H4 (cell line): Measurements from ENCODE around the gene RDM1. TPM values are rescaled to one million over a fixed set of nuclear protein-coding genes. Genes with fewer than 3 reads are reported as not detected.
A peak's percentile ranks its signal among the peaks of the same experiment; 100 is the strongest.
"Not testable (repeated sequence)": the region's sequence is repeated elsewhere in the genome, so short reads cannot be mapped to it uniquely, and the experiment has no call there.

Experiments
- DNase-seq: peaks from one replicate; pipeline ENCODE4 v3.0.0-alpha.2; 2015; ENCODE audit warnings: low spot score
- total RNA-seq: library from RNA; depleted of rRNA; stranded (reverse); fragments of >200 nt; shearing (Covaris generic); gene quantifications from 2 replicates; pipeline ENCODE4 v1.2.3, GENCODE V29; 2014; rRNA removed

RDM1 gene, protein sequence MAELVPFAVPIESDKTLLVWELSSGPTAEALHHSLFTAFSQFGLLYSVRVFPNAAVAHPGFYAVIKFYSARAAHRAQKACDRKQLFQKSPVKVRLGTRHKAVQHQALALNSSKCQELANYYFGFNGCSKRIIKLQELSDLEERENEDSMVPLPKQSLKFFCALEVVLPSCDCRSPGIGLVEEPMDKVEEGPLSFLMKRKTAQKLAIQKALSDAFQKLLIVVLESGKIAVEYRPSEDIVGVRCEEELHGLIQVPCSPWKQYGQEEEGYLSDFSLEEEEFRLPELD
- 0.66 and 1.1 TPM in 2 replicates for total RNA-seq

DNA sequence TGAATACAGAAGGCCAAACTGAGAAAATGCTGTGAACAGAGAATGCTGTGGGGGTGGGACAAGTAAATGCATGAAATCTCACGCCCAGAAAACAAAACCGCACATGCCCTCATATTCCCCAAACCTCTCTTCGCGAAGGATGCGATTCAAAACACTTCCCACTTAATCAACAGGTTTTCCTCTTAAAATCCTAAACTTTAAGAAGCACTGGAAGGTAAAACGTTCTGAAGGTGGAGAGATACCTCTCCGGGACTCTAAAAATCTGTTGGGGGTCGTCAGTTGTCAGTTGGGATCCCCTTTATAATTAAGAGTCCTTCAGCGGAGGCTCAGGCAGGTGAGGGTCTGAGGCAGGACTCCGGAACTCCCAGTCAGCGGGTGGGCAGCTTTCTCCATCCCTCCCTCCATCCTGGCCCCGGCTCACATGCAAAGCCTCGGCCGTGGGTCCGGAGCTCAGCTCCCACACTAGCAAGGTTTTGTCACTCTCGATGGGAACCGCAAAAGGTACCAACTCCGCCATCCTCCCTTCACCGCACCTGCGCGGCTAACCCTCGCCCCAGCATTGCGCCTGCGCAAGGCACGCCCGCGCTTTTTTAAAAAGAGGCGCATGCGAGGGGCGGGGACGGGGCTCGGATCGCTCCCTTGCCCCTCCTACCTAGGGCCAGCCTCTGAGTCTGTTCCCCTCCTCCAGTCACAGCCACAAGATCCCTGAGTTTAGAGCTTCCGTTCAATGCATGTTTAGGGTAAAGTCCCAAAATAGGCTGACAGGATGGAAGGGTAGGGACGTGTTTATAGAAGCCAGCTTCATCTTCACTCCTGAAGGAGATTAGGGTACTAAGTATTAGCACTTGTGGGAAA is at the start of gene RDM1:
Gene RDM1 (minus strand): TSS at position 563 of the 855 bp plus-strand sequence. CDS start 46 bp downstream, at position 517.
- DNase-seq: peak; percentile 77

DNA sequence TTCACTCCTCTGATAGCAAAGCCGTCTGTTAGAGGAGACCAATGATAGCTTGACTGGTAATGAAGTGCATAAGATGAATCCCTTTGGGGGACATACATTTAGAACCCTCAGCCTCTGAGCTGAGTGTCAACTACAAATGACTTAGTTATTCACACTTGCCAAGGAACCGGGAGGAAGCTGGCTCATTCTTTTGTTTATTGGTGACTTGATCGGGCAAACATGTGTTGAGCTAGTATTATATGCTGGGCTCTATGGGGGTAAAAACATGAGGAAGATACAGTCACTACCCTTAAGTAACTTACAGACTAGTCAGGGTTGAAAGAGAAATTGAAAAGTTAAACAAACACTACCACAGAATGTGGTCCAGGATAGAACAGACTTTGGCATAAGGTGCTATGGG is 47.8 kb upstream of the RDM1 start:
- no peak for DNase-seq

DNA sequence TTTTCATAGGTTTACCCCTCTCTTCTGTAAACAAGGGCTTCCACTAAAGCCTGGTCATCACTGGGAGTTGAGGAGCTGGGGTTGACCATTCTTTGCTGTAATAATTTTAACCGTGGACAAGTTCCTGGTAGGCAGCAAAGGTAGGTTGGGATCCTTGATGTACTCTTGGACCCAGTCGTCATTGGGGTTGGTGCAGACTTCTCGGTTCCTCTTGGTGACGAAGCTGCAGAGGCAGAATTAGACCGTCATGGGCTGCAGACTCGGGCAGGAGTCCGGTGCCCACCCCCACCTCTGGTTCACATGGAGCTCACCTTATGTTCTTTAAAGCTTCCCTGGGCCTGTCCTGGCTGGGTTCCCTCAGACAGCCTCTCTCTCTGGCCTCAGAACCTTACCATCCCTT is 46.9 kb upstream of the RDM1 start:
- no peak for DNase-seq

DNA sequence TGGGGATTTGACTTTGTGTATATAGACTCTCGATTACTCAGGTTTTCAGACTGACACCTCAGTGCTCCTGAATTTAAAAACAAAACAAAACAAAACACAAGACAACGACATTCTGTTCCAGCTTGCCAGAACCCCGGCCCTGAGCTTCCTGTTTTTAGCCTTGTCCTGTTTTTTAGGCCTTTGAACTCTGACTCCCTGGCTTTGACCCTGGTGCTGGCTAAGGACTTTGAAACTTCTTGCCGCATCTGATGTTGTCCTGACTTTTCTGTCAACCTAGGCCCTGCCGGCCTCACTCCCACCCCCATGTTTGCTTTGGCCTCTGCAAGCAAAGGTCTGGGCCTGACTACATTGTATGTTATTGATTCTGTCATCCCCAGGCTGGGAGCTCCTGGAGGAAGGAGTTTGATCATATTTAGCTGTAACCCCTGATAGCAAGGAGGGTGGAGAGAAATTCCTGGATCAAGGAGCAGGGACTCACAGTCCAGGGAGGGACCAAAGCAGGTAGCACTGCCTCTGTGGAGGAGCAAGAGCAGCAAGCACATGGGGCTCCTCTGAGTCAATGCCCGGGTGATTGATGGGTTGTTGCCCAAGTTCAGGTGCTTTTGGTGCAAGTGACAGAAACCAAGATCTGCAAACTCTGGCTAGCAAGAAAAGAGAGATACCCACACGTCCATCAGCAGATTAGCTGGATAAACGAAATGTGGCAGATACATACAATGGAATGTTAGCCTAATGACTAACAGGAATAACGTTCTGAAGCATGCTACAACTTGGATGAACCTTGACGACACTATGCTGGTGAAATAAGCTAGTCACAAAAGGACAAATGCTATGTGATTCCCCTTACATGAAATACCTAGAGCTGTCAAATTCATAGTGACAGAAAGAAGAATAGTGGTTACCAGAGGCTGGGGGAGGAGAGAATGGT is 43.0 kb upstream of the RDM1 start:
- no peak for DNase-seq

DNA sequence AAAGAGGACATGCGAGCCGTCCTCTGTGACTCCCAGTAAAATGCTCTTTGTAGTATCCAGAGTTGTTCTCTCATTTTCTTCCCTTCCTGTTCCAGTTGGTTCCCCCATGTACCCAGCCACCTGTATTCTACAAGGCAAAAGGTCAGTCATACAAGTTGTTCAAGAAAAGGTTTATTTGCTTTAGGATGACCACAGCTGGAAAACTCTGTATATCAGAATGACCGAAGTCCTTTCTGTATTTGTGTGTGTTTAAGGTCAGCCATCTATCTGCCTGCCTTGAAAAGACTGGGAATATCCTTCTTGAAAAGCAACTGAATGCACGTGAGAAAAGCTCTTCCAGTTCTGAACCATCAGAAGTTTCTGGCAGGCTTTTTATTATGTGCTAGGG is 42.4 kb upstream of the RDM1 start:
- DNase-seq: no peak

DNA sequence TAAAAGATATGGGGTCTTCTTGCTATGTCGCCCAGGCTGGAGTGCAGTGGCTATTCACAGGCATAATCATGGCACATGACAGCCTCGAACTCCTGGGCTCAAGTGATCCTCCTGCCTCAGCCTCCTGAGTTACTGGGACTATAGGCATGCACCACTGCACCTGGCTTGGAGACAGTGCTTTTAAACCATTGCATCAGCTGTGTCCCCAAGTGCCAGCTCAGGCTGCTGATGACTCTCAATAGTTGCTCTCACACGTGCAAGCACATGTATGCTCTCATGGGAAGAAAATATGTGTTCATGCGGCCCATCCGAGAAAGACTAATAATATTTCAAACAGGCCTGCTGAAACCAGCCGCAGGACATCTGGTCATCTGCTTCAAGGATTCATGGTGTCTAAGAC is 42.0 kb upstream of the RDM1 start:
- no peak for DNase-seq

DNA sequence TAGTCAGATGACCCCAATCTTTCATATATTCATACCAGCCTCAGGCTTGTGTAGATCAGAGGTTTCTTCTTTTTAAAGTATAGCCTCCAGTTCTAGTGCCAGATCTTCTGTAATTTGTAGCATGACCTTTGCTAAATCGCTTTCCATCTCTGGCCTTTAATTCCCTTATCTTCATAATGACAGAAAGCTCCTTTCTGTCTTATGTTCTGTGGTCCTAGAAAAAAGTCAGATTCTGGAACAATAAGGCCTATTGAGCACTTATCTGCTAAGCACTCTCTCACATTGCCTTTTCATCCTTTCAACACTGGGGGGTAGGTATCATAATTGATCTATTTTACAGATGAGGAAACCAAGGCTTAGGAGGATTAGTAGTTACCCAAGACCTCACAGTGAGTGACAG is 41.5 kb upstream of the RDM1 start:
- DNase-seq: no peak

DNA sequence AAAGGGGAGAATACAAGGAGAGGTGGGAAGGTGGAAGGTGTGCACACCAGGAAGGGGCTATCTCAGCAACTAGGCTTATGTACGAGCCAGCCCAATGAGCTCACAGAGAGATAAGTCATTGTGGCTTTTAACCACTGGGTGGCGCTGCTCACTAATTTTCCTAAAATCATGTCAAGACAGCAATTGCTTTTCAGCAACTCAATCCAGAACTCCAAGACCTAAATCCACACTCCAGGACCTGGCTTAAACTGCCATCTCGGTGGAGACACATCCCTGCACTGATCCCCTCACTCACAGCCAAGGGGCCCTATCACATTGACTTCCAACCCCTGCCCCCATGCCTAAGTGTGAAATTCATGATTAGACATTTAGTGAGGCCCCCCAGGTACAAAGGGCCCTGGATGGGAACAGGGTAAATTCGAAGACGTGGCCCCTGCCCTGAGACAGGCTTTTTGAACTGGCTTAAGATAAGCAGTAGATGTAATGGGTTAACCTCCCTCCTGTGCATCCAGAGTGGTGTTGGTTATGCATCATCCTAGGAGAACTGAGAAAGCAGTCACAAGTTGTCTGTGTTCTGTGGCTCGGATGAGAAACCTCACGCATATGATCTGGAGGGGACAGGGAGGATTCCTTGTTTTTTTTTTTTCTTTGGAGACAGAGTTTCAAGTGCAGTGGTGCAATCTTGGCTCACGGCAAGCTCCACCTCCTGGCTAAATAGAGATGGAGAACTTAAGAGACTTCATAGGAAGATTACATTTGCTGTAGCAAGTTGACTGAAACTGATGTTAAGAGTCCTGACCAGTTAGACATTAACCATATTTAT is 39.2 kb upstream of the RDM1 start:
- DNase-seq: peak; percentile 72

DNA sequence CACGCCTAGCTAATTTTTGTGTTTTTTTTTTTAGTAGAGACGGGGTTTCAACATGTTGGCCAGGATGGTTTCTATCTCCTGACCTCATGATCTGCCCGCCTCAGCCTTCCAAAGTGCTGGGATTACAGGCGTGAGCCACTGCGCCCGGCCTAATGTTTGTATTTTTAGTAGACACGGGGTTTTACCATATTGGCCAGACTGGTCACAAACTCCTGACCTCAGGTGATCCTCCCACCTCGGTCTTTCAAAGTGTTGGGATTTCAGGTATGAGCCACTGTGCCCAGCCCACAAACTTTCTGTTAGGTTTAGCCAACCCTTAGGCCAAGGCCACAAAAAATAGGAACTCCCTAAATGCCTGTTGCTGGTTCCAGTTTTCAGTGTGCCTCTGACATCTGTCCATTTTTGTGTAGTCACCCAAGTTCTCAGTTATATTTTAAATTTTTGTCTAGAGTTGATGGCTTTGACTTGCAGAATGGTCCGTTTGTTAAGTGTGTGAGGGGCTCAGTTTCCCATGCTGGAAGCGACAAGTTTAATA is 38.0 kb upstream of the RDM1 start:
- DNase-seq: no peak

DNA sequence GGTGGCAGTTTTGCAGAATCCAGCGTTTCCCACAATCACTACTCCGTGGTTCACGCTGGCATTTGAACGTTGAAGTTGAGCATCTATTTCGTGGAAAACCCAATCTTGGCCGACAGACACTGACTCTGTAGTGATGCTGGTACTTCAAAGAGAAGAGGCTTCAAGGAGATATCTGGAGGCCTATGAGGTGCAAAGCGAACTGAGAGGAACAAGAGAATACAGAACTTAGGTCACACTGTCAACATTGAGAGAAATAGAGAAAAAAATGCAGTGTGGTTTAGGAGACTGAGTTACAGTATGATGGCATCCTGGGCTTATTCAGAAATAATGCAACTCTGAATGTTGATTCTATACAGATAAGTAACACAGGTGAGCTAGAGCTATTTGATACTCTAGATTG is 34.7 kb upstream of the RDM1 start:
- DNase-seq: no peak

DNA sequence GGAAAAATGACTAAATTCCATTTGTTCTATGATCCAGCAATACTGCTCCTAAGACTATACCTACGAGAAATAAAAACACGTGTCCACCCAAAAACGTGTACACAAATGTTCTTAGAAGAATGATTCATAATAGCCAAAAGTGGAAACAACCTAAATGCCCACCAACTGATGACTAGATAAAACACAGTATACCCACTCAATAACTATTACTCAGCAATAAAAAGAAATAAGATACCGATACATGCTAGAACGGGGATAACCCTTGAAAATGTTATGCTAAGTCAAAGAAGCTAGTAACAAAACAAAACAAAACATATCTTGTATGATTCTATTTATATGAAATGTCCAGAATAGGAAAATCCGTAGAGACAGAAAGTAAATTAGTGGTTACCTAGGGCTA is 33.1 kb upstream of the RDM1 start:
- no peak for DNase-seq

DNA sequence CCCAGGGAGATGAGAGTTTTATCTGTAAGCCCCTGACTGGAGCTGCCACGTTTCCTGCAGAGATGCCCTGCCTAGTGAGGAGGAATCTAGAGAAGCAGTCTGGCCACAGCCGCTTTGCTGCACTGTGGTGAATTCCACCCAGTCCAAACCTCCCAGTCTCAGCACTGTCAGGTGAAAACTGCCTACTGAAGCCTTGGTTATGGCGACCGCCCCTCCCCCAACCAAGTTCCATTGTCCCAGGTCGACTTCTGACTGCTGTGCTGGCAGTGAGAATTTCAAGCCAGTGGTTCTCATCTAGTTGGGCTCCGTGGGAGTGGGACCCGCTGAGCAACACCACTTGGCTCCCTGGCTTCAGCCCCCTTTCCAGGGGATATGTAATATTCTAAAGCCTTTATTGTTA is 23.1 kb upstream of the RDM1 start:
- DNase-seq: no peak

DNA sequence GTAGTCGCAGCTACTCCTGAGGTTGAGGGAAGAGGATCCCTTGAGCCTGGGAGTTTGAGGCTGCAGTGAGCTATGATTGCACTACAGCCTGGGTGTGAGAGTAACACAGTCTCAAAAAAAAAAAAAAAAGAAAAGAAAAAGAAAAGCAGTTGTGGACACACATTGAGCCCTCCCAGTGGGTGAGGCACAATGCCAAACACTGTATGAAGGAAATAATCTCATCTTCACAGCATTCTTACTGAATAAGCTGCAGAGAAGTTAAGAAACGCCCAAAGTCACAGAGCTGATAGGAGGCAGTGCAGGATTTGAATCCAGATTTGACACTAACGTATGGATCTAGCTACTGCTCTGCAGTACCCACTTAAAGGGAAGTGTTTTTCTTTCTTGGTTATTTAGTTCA is 18.8 kb upstream of the RDM1 start:
- DNase-seq: no peak

DNA sequence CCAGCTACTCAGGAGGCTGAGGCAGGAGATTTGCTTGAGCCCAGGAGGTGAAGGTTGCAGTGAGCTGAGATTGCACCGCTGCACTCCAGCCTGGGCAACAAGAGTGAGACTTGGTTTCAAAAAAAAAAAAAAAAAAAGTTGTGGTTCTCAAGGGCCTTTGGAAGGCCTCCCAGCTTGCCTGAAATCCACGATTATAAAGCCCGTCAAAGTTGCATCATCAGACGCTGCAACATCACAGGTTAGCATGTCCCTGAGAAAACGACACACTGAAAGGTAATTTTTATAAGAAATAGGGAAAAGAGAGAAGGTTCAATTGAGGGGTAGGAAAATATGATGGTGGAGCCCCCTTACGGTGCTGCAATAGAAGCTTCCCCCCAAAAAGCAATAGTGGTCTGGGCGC is 17.5 kb upstream of the RDM1 start:
- DNase-seq: no peak

DNA sequence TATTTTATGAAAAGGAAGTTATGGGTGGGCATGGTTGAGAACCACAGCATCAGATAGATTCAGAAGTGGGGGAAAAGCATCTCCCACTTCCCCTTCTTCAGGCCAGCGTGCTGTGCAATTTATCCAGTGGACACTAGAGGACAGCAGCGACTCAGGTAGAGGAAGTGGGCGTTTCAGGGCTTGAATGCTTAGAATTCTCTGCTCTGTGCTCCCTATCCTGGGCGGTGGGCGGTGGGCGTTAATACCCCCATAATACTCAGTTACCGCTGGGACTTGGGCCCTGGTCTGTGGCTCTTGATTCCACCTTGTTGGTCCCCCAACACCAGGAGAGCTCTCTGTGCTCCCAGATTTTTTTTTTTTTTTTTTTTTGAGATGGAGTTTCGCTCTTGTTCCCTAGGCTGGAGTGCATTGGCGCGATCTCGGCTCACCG is 16.6 kb upstream of the RDM1 start:
- DNase-seq: peak; percentile 65

DNA sequence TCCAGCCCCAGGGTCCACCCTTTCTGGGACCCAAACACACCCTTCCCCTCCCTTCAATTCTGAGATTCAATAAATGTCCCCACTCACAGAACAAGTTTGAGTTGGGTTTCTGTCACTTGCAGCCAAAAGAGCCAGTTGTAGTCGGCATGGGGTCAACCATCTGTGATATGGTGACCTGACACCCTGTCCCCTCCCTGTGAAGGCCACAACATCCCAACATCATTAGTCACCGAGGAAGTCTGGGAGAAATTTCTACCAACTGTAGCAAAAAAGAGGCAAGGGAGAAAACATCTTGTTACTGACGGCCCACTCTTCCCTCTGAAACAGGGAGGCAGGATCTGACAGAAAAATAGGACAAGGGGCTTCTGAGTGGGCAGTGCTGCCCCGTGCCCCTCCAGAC is 13.6 kb upstream of the RDM1 start:
- no peak for DNase-seq

DNA sequence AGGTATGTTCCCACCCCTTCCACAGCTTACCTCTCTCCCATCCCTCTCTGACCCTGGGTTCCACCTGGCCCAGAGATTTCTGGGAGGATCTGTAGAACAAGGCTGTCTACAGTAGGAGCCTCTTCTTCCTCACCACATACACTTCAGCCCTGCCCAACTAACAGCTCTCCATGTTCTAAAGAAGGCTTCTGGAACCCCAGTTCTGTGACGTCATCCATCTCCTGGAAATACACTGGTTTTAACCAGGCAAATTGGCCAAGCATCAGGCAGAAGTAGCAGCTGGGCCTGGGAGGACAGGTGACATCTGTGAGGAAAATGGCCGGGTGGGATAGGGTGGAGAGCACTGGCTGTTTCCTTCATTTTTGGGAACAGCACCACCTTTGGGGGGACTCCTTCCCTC is 13.0 kb upstream of the RDM1 start, which contains the start of gene LYZL6:
Gene LYZL6 (minus strand): TSS at position 177 of the 400 bp plus-strand sequence. CDS start 4,357 bp downstream, outside the sequence.
- DNase-seq: no peak

DNA sequence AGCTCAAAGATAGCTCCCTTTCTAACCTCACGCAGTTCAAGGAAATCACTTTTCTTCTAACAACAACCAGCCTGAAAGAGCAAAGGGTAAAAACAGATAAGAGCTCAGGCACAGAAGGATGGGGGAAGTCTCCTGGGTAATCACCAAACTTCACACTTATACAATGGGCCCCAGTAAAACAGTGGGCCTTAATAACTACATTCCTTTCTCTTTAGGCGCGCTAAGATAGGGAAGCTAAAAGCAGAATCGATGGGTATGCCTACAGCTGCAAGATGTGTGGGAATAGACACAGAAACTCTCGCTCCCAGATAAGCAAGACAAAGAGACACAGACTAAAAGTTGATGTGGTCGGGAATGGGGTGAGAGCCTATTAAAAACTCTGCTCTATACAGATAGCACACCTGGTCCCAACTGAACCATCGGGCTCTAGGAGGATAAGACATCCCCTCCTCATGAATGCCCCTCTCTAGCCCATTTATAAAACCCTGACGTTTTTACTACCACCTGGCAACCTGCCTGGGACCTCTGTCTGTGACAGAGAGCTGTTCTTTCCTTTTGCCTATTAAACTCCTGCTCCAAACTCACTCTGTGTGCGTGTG is 12.1 kb upstream of the RDM1 start:
- no peak for DNase-seq

DNA sequence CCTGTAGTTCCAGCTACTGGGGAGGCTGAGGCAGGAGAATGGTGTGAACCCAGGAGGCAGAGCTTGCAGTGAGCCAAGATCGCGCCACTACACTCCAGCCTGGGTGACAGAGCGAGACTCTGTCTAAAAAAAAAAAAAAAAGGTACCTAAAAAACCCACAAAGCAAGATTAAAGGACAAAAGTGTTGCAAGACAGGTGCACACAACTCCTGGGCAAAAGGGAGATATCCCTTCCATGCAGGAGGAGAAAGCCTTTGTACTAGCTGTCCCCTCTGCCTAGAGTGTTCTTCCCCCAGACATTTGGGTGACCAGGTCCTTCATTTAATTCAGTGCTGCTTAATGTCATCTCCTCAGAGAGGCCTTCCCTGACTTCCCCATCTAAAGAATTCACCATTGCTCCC is 7.9 kb upstream of the RDM1 start:
- not testable (repeated sequence) for DNase-seq

DNA sequence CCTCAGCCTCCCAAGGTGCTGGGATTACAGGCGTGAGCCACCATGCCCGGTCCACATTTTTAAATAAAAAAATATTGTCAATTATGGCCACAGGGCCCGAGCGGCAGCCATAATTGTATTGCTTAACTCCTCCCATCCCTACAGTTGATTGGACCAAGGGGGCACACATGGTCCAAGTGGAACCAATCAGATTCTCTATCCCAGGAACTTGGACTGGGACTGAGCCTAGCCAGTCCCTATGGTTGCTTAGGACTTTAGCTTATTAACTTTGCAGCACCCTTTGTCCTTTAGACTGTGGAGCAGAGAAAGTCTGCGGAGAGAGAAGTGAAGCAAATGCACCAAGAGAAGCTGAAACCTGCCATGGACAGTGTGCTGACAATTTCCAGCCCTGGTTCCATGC is 5.5 kb upstream of the RDM1 start:
- no peak for DNase-seq
